Effector CD4-positive, alpha-beta T cell (primary cell): ENCODE data around the gene DPP9.
A peak's percentile ranks its signal among the peaks of the same experiment; 100 is the strongest.
"Not testable (repeated sequence)": the region's sequence is repeated elsewhere in the genome, so short reads cannot be mapped to it uniquely, and the experiment has no call there.

Experiments
- DNase-seq: peaks from one replicate; pipeline ENCODE4 v3.0.0-alpha.2; 2020

DPP9 gene

GRCh38 chr19:4738734-4739133, 15.1 kb upstream of the DPP9 start:
- DNase-seq, result no peak

- no peak for DNase-seq
Measured at GRCh38 chr19:4737955-4738600, 14.4 kb upstream of the DPP9 start.

- no peak for DNase-seq
Measured at GRCh38 chr19:4733755-4734345, 10.2 kb upstream of the DPP9 start.

DNA sequence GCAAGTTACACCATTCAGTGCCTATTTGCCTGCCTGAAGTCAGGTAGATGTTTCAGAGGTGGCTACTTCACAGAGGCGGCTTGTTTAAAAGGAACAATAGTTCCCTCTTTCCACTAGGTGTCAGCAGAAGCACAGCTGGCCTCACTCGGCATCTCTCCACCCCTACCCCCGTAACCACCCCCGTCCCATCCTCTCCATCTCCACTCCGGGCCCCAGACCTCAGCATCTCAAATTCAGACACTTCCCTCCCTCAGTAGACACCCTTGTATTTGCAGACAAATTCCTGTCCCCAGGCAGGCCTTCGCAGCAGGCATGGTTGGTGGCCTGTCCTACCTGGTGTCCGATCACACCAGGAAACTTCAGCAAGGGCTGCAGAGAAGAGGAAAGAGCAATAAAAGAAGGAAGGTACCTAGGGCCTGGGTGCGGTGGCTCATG, 9.1 kb upstream of the DPP9 start:
- peak; percentile 25 for DNase-seq

- peak; percentile 54 for DNase-seq
Measured at GRCh38 chr19:4730740-4731171, 7.1 kb upstream of the DPP9 start.

DNA sequence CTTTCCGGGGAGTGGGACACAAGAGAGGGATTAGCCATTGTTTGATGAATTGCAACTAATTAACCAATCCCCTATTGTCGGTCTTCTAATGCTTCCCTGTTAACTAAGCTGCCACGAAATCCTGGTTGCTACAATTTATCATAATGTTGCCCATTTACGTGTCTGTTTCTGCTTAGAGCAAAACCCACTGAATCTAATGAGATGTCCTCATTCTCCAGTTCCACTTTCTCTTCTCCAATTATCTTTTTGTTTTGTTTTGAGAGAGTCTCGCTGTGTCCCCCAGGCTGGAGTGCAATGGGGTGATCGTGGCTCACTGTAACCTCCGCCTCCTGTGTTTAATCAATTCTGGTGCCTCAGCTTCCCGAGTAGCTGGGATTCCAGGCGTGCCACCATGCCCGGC, 5.2 kb upstream of the DPP9 start:
- DNase-seq, result no peak

- no peak for DNase-seq
Measured at GRCh38 chr19:4722671-4723594, 709 bp downstream of the DPP9 start.

DNA sequence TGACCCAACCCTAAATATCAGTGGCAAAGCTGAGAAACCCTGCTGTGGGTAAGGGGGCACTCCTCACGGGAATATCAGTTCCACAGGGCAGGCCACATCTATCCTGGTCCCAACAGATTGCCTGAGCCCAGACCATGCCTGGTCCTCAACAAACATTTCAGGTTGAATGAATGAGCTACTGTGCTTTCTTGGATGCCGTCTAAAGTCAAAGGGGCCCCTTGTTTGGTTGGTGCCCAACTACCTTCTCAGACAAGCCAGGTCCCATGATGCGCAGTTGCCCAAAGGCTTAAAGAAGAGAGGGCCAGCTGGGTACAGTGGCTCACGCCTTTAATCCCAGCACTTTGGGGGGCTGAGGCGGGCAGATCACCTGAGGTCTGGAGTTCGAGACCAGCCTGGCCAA, 2.4 kb downstream of the DPP9 start:
- no peak for DNase-seq

GRCh38 chr19:4720037-4720700, 3.5 kb downstream of the DPP9 start:
- no peak for DNase-seq

- DNase-seq, result no peak
Measured at GRCh38 chr19:4719499-4719866, 4.2 kb downstream of the DPP9 start.

DNA sequence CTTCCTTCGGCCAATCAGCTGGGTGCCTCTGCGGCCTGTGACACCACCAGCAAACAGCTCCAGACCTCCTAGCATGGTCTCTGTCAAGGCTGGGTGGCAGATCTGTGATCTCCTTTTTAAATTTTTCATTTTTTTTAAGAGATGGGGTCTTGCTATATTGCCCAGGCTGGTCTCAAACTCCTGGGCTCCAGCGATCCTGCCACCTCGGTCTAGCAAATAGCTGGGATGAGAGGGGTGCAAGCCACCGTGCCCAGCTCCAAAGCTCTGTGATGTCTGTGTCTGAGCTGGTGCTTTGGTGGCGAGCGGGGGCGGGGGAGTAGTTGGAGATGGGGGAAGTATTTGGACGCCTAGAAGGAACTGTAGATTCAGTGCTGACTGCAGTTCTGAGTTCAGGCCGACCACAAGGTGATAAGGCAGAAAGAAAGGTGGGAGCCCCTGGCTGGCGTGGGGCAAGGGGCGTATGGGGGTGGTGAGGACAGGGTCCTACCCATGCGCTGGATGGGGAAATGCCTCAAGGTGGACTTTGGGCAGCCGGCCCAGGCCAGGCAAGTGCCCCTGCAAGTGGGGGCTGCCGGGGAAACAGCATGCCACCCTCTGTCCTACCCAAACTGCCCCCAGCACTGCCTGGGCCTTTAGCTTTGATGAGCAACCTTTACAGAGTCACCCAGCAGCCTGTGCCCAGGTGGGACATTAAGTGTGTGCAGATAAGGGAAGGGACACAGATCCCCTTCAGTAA, 5.5 kb downstream of the DPP9 start:
- no peak for DNase-seq

DNA sequence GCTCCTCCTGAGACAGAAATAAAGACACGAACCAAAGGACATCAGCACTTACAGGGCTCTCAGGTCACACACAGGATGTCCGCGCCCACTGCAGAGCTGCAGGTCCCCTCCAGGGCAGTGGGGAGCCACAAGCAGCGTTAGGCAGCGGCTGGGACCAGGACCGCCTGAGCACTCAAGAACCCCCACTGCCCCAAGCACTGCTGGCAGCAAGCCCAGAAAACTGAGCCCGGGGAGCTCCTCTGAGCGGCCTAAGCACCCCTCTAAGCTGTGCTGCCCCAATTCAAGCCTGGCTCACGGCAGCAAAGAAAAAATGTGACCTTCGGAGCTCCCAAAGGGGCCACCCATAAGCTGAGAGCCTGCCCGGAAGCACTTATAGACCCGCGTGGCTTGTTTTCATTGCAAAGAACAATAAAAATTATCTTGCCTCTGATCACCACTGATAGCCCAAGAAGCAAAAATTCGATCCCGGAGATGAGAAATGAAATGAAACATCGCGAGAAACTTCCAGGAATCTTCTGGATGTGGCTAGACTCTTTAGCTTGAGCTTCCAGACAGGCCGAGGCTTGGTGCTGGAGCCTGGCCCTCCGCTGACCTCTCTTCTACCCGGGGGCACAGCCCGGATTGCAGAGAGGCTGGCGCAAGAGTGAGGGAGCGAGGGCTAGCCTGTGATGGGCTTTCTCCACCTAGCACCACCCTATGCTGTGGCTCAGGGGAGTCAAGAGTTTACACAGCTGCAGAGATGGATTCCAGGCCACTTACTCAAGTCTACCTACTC, 6.3 kb downstream of the DPP9 start:
- DNase-seq, result no peak

DNA sequence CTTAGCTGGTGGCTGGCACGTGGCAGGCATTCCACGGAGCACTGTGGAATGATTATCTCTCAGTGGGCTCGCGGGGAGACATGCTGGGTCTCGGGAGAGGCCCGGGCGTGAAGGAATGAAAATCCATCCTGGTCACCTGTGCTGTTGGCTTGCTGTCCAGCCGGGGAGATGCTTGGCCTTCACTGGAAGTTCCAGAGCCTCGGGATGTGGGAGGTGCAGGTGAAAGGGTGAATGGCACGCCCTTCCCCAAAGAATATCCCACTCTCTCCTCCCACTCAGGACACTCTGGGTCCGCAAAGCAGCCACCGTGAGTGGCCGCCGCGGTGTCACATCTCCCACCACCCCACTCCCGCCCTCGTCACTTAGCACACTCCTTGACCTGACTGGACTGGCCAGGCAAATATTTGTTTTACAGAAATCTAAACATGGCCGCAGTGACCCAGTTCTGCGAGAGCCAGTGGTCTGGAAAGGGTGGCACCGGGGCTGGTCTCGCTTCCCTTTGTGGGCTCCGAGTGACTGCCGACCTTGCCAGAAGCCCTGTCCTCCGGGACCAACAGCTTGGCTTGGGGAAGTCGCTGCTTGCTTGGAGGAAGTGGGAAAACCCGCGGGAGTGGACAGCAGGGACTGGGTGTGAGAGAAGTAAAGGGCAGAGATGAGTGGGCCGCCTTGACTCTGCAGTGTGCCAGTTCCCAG, 8.0 kb downstream of the DPP9 start:
- no peak for DNase-seq

- not testable (repeated sequence) for DNase-seq
Measured at GRCh38 chr19:4715178-4715528, 8.5 kb downstream of the DPP9 start.

- no peak for DNase-seq
Measured at GRCh38 chr19:4714016-4714415, 9.6 kb downstream of the DPP9 start.

DNA sequence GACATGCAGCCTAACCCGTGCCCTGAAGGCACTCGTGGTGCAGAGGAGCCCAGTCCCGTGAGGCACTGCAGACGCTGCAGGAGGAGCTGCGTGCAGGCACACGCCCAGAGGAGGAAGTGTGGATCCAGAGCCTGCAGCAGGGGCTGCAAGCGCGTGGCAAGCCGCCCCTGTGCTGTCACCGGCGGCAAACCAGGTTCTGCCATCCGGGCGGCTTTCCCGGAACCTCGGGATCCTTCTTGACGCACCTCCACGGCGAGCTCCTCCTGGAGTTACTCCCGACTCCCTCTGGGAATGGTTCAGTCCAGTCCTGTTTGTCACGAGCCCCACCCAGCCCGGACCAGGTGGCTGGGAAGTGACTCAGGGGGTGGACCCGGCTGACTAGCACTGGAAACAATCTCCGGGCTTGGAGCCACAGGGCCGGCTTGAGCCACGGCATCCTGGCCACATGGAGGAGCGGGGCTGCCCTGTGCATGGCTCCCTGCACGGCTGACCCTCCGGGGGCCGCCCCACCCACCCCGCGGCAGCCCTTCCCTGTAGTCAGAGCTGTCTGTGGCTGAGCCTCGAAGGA, 10.2 kb downstream of the DPP9 start:
- DNase-seq, result no peak

DNA sequence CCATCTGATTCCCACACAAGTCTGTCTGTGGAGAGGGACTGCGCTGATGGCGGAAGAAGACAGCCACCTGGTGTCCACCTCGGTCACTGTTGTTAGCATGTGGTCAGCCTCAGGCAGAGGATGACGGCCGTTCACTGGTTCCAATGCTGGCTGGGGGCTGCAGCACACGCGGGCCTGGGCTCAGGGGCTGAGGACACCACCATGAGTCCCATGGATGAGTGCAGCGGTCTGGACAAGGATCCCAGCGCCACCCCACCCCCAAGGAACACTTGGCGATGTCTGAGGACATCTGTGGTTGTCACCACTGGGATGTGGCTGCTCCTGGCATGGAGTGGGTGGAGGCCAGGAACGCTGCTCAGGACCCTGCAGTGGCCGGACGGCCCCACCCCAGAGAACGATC, 10.9 kb downstream of the DPP9 start:
- DNase-seq, result no peak

DNA sequence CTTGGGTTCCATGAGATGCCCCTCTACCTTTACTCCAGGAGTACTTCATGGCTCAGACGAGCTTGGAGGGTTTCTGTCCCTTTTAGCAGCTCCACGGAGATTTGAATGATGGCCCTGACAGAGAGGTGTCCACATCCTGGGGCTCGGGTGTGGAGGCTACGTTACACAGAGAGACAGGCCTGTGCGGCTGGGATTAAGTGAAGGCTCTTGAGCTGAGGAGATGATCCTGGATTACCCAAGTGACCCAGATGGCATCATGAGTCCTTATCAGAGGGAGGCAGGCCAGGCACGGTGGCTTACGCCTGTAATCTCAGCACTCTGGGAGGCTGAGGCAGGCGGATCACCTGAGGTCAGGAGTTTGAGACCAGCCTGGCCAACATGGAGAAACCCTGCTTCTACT, 12.4 kb downstream of the DPP9 start:
- DNase-seq, result no peak

- DNase-seq, result no peak
Measured at GRCh38 chr19:4710281-4710600, 13.4 kb downstream of the DPP9 start.

DNA sequence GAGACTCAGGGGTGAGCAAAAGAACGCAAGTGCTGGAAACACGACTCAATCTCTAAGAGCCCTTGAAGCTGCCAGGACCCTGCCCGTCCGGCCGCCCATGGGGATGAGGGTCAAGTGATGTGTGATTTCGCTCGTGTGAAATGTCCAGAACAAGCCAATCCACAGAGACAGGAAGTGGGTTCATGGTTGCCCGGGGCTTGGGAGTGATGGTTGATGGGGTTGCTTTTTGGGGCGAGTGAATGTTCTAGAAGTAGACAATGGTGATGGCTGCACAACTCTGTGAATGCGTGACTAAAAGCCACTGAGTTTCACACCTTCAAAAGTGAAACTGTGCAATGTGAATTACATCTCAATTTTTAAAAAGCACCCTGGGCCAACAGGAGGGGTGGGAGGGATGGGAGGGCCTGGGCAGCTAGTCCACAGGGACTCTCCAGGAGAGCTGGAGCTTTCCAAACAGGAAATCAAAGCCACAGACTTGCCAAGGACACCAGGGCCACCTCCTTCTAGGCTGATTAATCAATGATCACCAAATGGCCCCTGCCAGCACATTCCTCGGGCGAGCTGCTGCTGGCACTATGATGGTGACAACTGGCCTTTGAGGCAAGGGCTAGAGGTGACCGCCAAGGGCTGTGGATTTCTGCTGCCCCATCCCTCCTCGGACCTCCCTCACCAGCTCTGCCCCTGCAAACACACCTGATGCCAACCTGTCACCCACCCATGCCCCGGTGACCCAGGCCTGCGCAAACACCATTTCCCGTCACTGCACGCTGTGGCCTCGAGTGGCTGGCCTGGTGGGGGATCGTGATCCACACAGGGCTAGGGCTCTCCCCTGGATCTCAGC, 14.0 kb downstream of the DPP9 start:
- DNase-seq, result no peak
